ENCODE data around the gene CDRT15L2. TPM values are rescaled to one million over a fixed set of nuclear protein-coding genes. Genes with fewer than 3 reads are reported as not detected.
"Not testable (repeated sequence)": the region's sequence is repeated elsewhere in the genome, so short reads cannot be mapped to it uniquely, and the experiment has no call there.

Gene CDRT15L2
- not detected for total RNA-seq
- not detected for polyA plus RNA-seq

GRCh38 chr17:20579424-20579823 is at the start of gene CDRT15L2:
Gene CDRT15L2, plus strand, starts transcription at chr17:20579724. Its CDS starts 20 bp downstream, at chr17:20579744.
- H3K27me3 ChIP-seq; H3K9me3 ChIP-seq; H3K4me3 ChIP-seq; FAIRE-seq; ATAC-seq; intact Hi-C loops (cut with DNase I); H3K36me3 ChIP-seq; DNase-seq; H3K4me1 ChIP-seq; H3K27ac ChIP-seq: not testable (repeated sequence)
- 82 to 89% methylated on average over 12 of the region's 12 CpGs for WGBS, 2 donors

GRCh38 chr17:20530104-20530503 is 49.4 kb upstream of the CDRT15L2 start:
- DNase-seq; H3K36me3 ChIP-seq; FAIRE-seq; H3K27ac ChIP-seq; ATAC-seq; H3K9me3 ChIP-seq; H3K4me3 ChIP-seq; H3K27me3 ChIP-seq; intact Hi-C loops (cut with DNase I); H3K4me1 ChIP-seq: not testable (repeated sequence)
- 19 to 51% methylated on average over 3 to 4 of the region's 6 CpGs for WGBS, 2 donors

GRCh38 chr17:20532544-20533090 is 46.9 kb upstream of the CDRT15L2 start:
- H3K4me1 ChIP-seq; H3K9me3 ChIP-seq; H3K36me3 ChIP-seq; H3K27ac ChIP-seq; H3K27me3 ChIP-seq; H3K4me3 ChIP-seq; DNase-seq; FAIRE-seq; intact Hi-C loops (cut with DNase I): not testable (repeated sequence)
- peak in 3 of 4 donors; percentile 34 to 60 (median 36) for ATAC-seq
- WGBS, 2 donors, result 0 to 2% methylated on average over 11 to 22 of the region's 31 CpGs

- 8 to 9% methylated on average over 10 of the region's 11 CpGs for WGBS, 2 donors
- H3K9me3 ChIP-seq; ATAC-seq; intact Hi-C loops (cut with DNase I); H3K4me1 ChIP-seq; H3K27me3 ChIP-seq; FAIRE-seq; H3K4me3 ChIP-seq; H3K27ac ChIP-seq; DNase-seq; H3K36me3 ChIP-seq: not testable (repeated sequence)
Measured at GRCh38 chr17:20533206-20533605, 46.3 kb upstream of the CDRT15L2 start.

GRCh38 chr17:20534711-20535550 is 44.6 kb upstream of the CDRT15L2 start:
- ATAC-seq; DNase-seq; intact Hi-C loops (cut with DNase I); H3K27me3 ChIP-seq; FAIRE-seq; H3K4me1 ChIP-seq; H3K4me3 ChIP-seq; H3K9me3 ChIP-seq; H3K27ac ChIP-seq; H3K36me3 ChIP-seq: not testable (repeated sequence)
- 20 to 26% methylated on average over 8 of the region's 8 CpGs for WGBS, 2 donors

GRCh38 chr17:20540414-20540813 is 39.1 kb upstream of the CDRT15L2 start:
- WGBS, 2 donors, result 6 to 24% methylated on average over 2 of the region's 5 CpGs
- H3K4me1 ChIP-seq; H3K27ac ChIP-seq; H3K27me3 ChIP-seq; H3K36me3 ChIP-seq; intact Hi-C loops (cut with DNase I); H3K9me3 ChIP-seq; DNase-seq; ATAC-seq; H3K4me3 ChIP-seq; FAIRE-seq: not testable (repeated sequence)

GRCh38 chr17:20540865-20541264 is 38.7 kb upstream of the CDRT15L2 start:
- DNase-seq; intact Hi-C loops (cut with DNase I); H3K9me3 ChIP-seq; FAIRE-seq; H3K4me3 ChIP-seq; H3K36me3 ChIP-seq; H3K27ac ChIP-seq; H3K4me1 ChIP-seq; ATAC-seq; H3K27me3 ChIP-seq: not testable (repeated sequence)
- WGBS, 2 donors, result 18 to 29% methylated on average over 2 of the region's 3 CpGs

- H3K27me3 ChIP-seq; DNase-seq; intact Hi-C loops (cut with DNase I); H3K4me3 ChIP-seq; H3K9me3 ChIP-seq; H3K36me3 ChIP-seq; H3K27ac ChIP-seq; FAIRE-seq; H3K4me1 ChIP-seq: not testable (repeated sequence)
- 33 to 46% methylated on average over 6 to 7 of the region's 7 CpGs for WGBS, 2 donors
- ATAC-seq, result peak in 1 of 4 donors; percentile 68
Measured at GRCh38 chr17:20541853-20542546, 37.5 kb upstream of the CDRT15L2 start.

GRCh38 chr17:20547923-20548322 is 31.6 kb upstream of the CDRT15L2 start:
- H3K27me3 ChIP-seq; H3K36me3 ChIP-seq; H3K27ac ChIP-seq; H3K9me3 ChIP-seq; H3K4me1 ChIP-seq; ATAC-seq; H3K4me3 ChIP-seq; intact Hi-C loops (cut with DNase I); DNase-seq; FAIRE-seq: not testable (repeated sequence)
- 13 to 38% methylated on average over 1 to 3 of the region's 5 CpGs for WGBS, 2 donors

GRCh38 chr17:20552920-20553319 is 26.6 kb upstream of the CDRT15L2 start:
- ATAC-seq; H3K27ac ChIP-seq; DNase-seq; H3K36me3 ChIP-seq; intact Hi-C loops (cut with DNase I); H3K4me3 ChIP-seq; H3K4me1 ChIP-seq; FAIRE-seq; H3K27me3 ChIP-seq; H3K9me3 ChIP-seq: not testable (repeated sequence)
- WGBS, 2 donors, result 75 to 82% methylated on average over 6 of the region's 6 CpGs

- 75 to 85% methylated on average over 2 to 3 of the region's 4 CpGs for WGBS, 2 donors
- intact Hi-C loops (cut with DNase I); ATAC-seq: not testable (repeated sequence)
Measured at GRCh38 chr17:20554728-20555127, 24.8 kb upstream of the CDRT15L2 start.

More at GRCh38 chr17:20554728-20555127, 24.8 kb upstream of the CDRT15L2 start:
- DNase-seq, H3K27me3 ChIP-seq, FAIRE-seq, H3K4me3 ChIP-seq, H3K27ac ChIP-seq, H3K9me3 ChIP-seq, H3K36me3 ChIP-seq, H3K4me1 ChIP-seq: not testable (repeated sequence)

All from pancreas (tissue), 10 donors.